GM19025 (cell line): ENCODE results near the gene GUCA1A.
A peak's percentile ranks its signal among the peaks of the same experiment; 100 is the strongest.
"Not testable (repeated sequence)": the region's sequence is repeated elsewhere in the genome, so short reads cannot be mapped to it uniquely, and the experiment has no call there.

Experiments used
- ATAC-seq: cut with Tn5 transposase; IDR thresholded peaks from one replicate; pipeline ENCODE4 v1.9.1; 2021; ENCODE audit warnings: mild to moderate bottlenecking, low read depth, moderate library complexity; ENCODE audit not compliant: unreplicated experiment

GUCA1A gene

DNA sequence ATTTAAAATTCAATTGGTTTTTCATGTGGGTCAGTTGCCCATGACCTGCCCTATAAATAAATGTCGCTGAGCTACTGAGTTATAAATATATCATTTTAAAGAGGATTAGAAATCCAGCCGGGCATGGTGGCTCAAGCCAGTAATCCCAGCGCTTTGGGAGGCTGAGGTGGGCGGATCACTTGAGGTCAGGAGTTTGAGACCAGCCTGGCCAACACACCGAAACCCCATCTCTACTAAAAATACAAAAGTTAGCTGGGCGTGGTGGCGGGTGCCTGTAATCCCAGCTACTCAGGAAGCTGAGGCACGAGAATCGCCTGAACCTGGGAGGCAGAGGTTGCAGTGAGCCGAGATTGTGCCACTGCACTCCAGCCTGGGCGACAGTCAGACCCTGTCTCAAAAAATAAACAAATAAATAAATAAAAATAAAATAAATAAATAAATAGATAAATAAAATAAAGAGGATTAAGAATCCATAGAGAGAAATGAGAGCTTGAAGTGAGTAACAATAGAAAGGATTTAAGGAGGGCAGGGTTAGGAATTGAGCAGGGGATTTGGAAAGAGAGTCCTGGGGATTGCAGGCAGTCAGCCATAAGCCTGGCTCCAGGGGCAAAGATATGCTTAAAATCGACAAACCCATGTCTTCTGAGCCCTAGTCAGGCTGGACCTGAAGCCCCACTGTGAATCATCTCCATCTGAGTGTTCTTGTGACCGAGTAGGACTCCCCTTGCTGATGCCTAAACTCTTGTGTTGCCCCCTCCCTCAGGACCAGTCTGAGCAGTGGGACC is 29.2 kb downstream of the GUCA1A start:
- not testable (repeated sequence) for ATAC-seq

DNA sequence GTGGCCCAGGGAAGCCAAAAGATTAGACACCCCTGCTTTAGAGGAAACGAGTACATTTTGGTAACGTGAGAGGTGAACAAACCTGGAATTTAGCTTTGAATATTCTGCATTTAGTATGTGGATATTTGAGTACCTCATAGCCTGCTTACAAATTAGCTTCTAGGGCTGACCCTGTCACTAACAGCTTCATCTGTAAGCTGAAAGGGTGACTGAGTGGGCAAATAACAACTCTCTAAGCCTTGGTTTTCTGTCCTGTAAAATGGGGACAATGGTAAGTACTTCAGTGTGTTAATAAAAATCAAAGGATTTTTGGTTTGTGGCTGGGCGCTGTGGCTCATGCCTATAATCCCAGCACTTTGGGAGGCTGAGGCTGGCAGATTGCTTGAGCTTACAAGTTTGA is 30.0 kb downstream of the GUCA1A start:
- ATAC-seq: no peak

DNA sequence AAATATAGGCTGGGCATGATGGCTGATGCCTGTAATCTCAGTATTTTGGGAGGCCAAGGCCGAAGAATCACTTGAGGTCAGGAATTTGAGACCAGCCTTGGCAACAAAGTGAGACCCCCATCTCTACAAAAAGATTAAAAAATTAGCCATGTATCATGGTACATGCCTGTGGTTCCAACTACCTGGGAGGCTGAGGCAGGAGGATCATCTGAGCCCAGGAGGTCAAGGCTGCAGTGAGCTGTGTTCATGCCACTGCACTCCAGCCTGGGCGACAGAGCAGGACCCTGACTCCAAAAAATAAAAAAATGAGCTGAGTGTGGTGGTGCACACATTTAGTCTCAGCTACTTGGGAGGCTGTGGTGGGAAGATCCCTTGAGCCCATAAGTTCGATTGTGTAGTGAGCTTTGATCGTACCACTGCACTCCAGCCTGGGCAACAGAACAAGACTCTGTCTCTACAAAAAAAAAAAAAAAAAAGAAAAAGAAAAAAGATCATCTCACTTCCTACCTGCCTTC is 31.7 kb downstream of the GUCA1A start:
- ATAC-seq: no peak

DNA sequence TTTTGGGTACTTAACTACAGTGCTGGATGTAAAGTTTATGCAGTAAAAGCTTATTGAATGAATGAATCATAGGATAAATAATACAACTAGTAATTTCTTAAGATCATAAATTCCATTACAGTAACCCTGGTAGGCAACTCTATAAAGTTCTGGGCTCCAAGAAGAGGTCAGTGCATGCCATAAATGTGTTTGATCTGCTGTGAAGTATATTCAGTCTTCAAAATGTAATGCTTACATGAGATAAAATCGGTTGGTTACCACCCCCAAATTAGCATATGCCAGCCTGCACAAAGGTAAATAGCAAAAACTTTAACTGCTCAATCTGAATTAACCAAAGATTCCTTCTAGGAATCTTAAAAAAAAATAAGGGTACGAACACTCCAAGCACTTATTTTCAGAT is 34.4 kb downstream of the GUCA1A start:
- not testable (repeated sequence) for ATAC-seq

DNA sequence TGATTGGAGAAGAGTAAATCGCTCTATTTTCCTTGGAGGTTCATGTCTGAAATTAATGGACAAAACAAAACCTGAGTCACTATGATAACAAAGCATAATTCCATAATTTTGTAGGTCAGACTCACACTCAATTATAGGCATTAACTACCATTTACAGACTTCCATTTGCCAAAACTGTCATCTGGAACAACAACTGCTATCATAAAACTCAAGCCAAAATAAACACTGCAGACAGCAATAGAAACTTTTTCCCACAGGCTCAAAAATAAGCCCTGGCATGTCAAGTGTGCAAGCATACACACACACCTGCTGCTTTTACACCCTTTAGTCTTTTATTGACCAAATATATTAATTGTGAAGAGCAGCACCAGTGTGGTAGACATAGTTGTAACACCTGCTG is 37.4 kb downstream of the GUCA1A start:
- ATAC-seq: no peak

DNA sequence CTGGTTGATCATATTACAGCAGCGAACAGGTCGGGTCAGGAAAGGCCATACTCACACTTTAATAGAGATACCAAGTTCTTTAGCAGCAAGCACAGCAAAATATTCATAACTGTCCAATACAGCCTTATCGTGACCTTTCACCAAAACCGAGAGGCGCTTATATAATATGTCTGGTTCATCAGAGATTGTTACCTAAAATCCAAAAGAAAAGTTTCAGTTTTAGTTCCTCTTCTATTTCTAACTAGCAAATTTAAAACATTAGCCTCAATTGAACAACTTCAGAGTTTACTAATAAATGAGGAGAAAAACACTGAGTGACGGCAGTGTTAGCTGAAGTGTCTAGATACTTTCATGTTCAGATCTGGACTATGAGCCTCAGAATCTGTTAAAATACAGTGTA is 38.6 kb downstream of the GUCA1A start:
- no peak for ATAC-seq

DNA sequence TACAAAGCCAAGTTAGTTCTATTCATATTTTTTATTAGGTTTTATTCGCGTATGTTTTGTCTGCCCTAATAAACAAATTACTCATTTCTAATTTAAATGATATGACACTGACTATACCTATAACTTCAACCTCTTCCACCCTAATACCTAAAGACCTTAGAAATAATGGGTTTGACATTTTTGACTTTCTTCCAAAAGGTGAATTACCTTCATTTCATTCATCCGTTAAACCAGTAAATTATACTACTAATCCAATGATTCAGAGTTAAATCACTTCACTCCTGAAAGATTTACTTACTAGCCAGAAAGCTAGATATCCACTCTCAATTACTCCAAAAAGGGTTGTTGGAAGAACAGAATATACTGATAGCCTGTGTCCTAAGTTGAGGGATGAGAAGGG is 39.3 kb downstream of the GUCA1A start:
- ATAC-seq: no peak

DNA sequence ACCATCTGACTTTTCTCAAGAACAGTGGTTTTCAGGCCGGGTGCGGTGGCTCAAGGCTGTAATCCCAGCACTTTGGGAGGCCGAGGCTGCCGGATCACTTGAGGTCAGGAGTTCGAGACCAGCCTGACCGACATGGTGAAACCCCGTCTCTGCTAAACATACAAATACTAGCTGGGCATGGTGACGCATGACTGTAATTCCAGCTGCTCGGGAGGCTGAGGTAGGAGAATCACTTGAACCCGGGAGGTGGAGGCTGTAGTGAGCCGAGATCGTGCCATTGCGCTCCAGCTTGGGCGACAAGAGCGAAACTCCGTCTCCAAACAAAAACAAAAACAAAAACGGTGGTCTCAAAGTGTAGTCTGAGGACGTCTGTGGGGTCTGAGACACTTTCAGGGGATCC is 43.3 kb downstream of the GUCA1A start:
- not testable (repeated sequence) for ATAC-seq

DNA sequence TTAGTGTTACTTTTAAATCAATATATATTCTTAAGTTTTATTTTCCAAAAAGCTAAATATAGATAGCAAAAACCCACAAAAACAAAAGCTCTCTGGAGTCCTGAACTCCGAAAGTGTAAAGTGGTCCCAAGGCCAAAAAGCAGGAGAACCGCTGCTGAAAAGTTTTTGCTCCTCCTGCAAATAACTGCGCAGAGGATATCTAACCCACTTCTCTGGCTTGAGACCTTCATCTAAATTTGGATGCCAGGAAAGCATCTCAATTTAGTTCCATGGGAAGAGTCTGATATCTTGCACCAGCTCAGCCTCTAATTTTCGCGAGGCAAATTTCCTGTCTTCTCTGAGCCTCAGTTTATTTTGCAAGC is 44.0 kb downstream of the GUCA1A start:
- no peak for ATAC-seq

DNA sequence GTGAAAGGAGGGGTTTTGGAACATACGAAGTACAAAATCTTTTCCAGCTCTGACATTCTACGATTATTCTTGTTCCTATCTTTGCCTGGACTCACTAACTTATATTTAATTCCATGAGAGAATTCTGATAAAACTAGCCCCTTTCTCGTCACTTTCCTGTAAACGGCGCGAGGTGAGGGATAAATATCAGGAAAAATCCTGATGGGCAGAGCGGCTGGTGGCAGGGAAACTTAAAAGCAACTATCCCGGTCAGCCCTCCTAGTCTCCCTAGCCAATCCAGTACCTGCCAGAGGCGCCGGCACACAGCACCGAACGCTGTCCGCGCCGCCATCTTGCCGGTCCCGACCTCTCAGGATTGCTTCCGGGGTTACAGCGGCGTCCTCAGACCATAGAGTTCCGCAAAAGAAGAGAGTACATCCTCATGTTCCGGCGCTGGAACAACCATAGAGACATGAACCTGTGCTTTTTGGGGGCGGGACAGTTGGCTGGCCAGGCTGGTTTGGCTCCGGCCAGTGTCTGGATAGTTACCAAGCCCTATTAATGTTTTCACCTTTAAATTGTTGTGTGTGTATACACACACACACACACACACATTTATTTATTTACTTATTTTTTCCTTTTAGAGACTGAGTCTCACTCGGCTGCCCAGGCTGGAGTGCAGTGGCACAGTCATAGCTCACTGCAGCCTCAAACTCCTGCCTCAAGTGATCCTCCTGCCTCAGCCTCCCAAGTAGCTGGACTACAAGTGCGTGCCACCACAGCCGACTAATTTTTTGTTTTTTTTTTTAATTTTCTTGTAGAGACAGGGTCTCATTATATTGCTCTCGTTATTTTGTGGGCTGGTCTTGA is 44.6 kb downstream of the GUCA1A start, which contains the start of gene MRPS10:
MRPS10 (minus strand) TSS at position 343 of the 849 bp plus-strand sequence; CDS start at position 331, 12 bp downstream.
- peak; percentile 94 for ATAC-seq

DNA sequence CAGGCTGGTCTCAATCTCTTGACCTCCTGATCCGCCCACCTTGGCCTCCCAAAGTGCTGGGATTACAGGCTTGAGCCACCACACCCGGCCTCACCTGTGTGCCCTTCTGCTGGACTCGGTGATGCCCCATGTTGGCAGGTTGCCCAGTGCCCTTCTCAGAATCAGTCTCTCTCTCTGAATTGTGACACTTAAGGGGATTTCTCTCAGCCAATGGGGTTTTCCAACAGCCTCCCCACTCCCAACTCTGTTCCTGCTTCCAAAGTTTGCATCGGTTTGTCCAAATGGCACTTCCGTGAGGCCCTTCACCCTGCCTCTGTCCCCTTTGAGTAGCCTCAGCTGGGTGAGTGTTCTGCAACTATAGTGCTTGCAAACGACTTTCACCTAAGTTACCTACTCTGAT is 47.6 kb downstream of the GUCA1A start:
- no peak for ATAC-seq

DNA sequence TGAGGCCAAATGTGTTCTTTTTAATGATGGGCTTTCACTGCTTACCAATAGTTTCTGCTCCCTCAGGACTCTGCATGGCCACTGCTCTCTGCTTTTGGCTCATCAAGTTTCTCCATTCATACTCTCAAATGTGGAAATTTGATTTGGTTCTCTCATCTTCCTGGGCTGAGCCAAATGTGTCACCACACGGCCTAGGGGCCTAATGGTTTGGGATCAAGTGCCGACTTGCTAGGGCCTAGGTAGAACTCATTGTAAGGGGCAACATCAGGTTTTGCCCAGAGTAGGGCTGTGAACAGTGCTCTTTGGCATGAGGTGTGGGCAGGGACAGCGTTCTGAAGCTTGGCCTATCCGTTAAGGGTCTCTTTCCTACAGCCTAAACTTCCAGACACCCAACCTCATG is 48.4 kb downstream of the GUCA1A start:
- ATAC-seq: no peak

DNA sequence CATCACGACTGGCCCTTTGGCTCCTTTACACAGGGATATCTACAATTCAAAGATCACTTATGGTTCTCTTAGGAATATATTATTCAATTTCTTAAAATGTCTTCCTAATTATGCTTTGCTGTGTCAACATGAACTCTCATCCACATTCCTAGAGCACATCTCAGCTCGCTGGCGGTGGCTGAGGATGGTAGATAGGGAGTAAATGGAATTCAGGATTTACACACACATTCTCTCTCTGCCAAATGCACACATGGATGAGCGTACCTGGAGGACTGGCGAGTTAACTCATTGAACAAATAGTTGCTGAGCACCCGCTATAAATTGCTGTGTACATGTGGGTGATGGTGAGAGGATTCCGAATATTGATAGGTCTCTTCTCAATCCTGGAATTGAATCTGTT is 49.3 kb downstream of the GUCA1A start:
- no peak for ATAC-seq

DNA sequence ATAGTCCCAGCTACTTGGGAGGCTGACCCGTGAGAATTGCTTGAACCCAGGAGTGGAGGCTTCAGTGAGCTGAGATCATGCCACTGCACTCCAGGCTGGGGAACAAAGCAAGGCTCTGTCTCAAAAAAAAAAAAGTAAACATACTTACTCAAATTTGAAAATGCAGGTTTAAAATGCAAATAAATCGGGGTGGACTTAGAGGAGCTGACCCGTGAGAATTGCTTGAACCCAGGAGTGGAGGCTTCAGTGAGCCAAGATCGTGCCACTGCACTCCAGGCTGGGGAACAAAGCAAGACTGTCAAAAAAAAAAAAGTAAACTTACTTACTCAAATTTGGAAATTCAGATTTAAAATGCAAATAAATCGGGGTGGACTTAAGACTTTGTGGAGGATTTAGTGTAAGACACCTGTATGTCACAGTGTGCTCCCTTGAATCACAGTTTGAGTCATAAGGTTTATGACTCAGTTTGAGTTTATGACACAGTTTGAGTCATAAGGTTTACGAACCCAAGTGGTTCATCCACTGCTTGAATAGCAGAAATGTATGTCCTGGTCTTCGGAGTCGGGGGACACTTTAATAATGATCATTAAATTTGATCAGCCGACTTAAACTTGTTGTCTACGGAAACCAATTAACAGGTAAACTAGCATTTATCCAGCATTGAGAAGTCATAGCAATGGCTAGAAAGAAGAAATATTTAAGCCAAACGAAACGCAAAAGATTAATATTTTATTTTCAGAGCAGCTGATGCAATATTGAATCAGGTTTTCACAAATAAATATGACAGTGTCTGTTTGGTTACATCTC is 51.3 kb downstream of the GUCA1A start:
- peak; percentile 87 for ATAC-seq

DNA sequence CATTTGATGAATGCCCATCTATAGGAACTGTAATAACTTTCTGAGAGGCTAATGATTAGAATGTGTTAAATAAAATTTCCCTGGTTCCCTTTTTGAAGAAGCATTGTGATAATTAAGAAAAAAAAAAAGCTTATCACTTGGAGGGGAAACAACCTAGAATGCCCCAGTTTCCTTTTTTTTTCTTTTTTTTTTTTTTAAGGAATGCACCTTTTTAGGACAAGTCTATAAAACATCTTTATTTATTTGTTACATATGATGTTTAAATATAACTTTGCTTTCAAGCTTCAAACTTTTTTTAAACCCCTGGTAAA is 51.8 kb downstream of the GUCA1A start:
- no peak for ATAC-seq

DNA sequence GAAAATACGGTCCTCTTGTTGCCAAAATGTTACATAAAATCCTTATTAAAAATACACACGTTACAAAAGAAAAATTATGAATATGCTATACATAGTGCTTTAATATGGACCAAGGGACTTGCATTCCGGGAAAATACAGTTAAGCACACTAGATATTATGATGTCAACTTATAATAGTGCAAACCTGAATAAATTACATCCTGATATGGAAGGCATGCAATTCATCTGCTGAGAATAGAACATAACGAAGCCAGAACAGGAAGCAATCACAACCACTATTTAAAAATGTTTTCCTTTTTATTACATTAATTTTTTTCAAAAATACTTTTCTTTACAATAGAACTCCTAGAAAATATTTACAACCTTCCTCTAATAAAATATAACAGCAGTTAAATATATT is 52.3 kb downstream of the GUCA1A start:
- ATAC-seq: no peak

DNA sequence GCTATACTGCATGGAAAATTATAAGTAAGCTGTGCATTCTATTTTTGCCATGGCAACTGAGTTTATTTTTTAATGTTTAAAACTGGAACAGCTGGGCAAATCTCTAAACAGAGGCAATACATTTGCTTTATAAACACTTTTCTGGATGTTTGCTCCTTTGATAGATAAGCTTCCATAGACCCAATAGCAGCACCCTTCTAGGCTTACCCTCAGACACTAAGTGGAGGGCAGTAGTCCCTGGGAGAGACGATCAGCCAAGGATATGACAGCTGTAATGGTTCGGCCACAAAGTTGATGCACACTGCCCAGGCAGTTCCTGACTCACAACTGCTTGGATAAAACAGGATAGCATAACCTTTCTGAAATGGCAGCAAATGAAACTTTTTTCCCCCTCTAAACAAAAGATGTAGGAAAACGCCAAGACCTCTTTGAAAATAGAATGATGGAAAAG is 53.0 kb downstream of the GUCA1A start:
- ATAC-seq: no peak

DNA sequence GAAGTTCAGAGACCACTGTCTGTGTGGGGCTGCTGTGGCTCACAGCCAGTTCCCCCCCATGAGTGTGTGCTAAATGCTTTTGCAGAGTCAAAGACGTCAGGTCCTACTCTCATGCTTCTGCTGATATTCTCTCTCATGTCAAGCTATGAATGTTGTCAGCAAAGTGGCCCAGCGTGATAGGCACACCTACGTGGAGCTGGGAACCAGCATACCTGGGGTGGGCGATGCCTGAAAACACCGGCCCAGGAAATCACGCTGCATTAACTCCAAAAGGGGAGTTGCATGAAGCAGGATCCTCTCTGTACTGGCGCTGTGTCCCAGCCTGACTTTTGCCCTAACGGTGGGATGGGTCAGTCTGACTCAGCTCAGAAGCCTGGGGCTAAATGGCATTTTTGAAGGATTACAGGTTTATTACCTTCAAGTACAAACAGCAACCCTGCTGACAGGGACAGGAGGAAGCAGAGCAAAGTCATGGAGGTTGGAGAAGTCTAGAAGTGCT is 53.5 kb downstream of the GUCA1A start:
- no peak for ATAC-seq

DNA sequence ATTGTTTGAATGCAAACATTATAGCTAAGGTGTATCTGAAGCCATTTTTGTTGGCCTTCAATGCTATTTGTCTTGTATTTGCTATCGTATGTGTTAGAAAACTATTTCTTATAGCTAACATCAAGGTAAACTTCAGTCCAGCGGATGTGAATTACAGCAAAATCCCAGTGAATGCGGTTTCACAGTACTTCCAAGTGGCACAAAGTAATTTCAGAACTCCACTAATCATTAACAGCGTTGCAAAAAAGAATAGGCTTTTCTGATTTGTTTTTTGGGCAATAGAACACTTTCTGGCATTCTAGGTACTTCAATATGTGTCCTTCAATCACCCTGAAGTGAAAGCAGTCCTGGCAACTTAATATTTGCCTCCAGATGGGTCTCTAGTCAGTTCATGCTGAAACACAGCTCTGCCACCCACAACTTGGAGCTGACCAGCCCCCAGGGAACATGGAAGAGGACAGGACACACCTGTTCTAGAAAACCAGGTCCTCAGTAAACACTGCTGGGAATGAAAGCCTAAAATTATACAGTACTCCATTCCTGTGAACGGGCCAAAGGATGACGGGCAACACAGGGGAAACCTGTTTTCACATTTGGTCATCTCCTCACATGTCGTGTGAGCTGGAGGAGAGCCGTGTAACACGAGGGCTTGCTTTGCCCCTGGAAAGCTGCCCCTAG is 54.1 kb downstream of the GUCA1A start:
- no peak for ATAC-seq

DNA sequence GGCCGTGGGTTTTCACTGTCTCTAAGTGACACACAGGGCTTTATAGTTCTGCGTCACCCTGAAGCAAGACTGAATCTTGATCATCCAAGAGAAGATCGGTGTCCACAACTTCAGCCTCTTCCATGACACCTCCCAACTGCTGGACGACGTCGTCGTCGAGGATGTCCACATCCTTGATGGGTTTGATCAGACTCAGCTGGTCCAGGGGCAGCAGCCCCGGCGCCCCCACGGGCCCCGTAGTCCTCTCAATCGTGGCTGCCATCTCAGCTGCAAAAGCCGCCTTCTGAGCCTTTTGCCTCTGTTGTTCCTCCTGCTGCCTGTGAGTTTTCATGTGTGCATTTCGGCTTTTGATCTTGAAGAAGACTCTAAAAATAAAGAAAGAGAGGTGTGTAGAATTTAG is 55.1 kb downstream of the GUCA1A start:
- no peak for ATAC-seq
